Panc1 (cell line): Measurements from ENCODE around the gene TTC28. TPM values are rescaled to one million over a fixed set of nuclear protein-coding genes. Genes with fewer than 3 reads are reported as not detected.

Source experiments
- ATAC-seq: fragments of 200-7000 bp; cut with Tn5 transposase; 2 replicates; pipeline ENCODE4 v1.9.1; 2020; ENCODE audit warnings: mild to moderate bottlenecking, moderate library complexity
- BruUV-seq: library from RNA; stranded (reverse); fragments of 400-500 nt; replicated peaks from 2 replicates; lab custom pipeline; 2021; lab: Mats Ljungman, UMichigan
- CTCF ChIA-PET: fragments of 300-600 bp; sonication (Branson Sonifier 250); formaldehyde crosslinking; loops from one replicate; lab custom pipeline; 2022; ENCODE audit warnings: antibody characterized with exemption; lab: Charles Lee
- POLR2A ChIA-PET: fragments of 300-600 bp; sonication (Branson Sonifier 250); formaldehyde crosslinking; loops from one replicate; lab custom pipeline; 2022; ENCODE audit warnings: antibody characterized with exemption; lab: Charles Lee
- DNase-seq: peaks from one replicate; pipeline ENCODE4 v3.0.0-alpha.2; 2010; ENCODE audit warnings: low read depth, low spot score
- H3K27ac ChIP-seq: 2 replicates; pipeline ENCODE4 v1.5.1; 2011; ENCODE audit warnings: mild to moderate bottlenecking, low read length, inconsistent platforms
- H3K27me3 ChIP-seq: fragments of 200-500 bp; sonication (Bioruptor generic); 2 replicates; pipeline ENCODE4 v1.6.0; 2014; ENCODE audit warnings: low read length, inconsistent platforms; ENCODE audit not compliant: control insufficient read depth, insufficient read depth
- H3K36me3 ChIP-seq: fragments of 200-500 bp; sonication (Bioruptor generic); 2 replicates; pipeline ENCODE4 v1.5.1; 2014; ENCODE audit warnings: inconsistent platforms, mild to moderate bottlenecking, low read length, moderate library complexity; ENCODE audit not compliant: control insufficient read depth, insufficient read depth
- H3K4me1 ChIP-seq: 2 replicates; pipeline ENCODE4 v1.5.1; 2011; ENCODE audit warnings: inconsistent platforms, mild to moderate bottlenecking, low read length, moderate library complexity; ENCODE audit not compliant: control insufficient read depth, insufficient read depth
- H3K4me3 ChIP-seq, 2 experiments: 2 replicates each; pipeline ENCODE4 v1.5.1; 2011 to 2012; ENCODE audit warnings: low read depth in 2 of 2, low read length in 2 of 2, mild to moderate bottlenecking in 2 of 2, inconsistent platforms in 1 of 2, moderate library complexity in 1 of 2
- H3K9me3 ChIP-seq: fragments of 200-500 bp; sonication (Bioruptor generic); 2 replicates; pipeline ENCODE4 v1.5.1; 2014; ENCODE audit warnings: low read depth, mild to moderate bottlenecking, inconsistent platforms, low read length, moderate library complexity; ENCODE audit not compliant: control insufficient read depth, insufficient read depth
- CTCF ChIP-seq: fragments of 450-650 bp; IDR thresholded peaks from 2 replicates; pipeline ENCODE4 v1.5.1; 2017; ENCODE audit warnings: mild to moderate bottlenecking
- POLR2AphosphoS5 ChIP-seq: IDR thresholded peaks from 2 replicates; pipeline ENCODE4 v1.6.1; 2012; ENCODE audit warnings: mild to moderate bottlenecking, low read depth, low read length, moderate library complexity
- REST ChIP-seq, 2 experiments: IDR thresholded peaks; 2 replicates each; pipeline ENCODE4 v1.6.1; 2011 to 2012; ENCODE audit warnings: low read depth in 2 of 2, control low read depth in 1 of 2, low read length in 1 of 2, mild to moderate bottlenecking in 1 of 2, moderate library complexity in 1 of 2; ENCODE audit not compliant: insufficient read depth in 1 of 2
- SIN3A ChIP-seq: IDR thresholded peaks from 2 replicates; pipeline ENCODE4 v1.6.1; 2012; ENCODE audit warnings: low read depth, mild to moderate bottlenecking, low read length, moderate library complexity, borderline replicate concordance; ENCODE audit not compliant: insufficient read depth
- TCF7L2 ChIP-seq: IDR thresholded peaks from 2 replicates; pipeline ENCODE4 v1.6.1; 2011; ENCODE audit warnings: mild to moderate bottlenecking, low read depth, low read length, inconsistent platforms
- in situ Hi-C: cut with HindIII; loops from 2 replicates; pipeline ENCODE4 v1.10.0; 2016; ENCODE audit warnings: low sequenced_read_pairs, low pct_unique_long_range_greater_than_20kb
- intact Hi-C: fragments of 100-400 bp; cut with micrococcal nuclease; formaldehyde crosslinking; loops from one replicate; pipeline ENCODE4 v1.10.0; 2022; ENCODE audit not compliant: unreplicated experiment
- total RNA-seq: library from RNA; stranded (reverse); gene quantifications from one replicate; pipeline ENCODE4 v1.2.1, GENCODE V29; 2021; ENCODE audit not compliant: unreplicated experiment

The TTC28 gene
- total RNA-seq, 1 experiment from 2014 or later = 24.8 TPM

- intact Hi-C loops (no loop called here), in situ Hi-C loops (no loop called here)
- no peak overlapping the region for H3K27ac ChIP-seq
- POLR2A ChIA-PET = no interaction called here
- CTCF ChIA-PET = interaction anchor here (0.7 kb wide), 1 partner anchor 27 kb away, joined by 3 read pairs; no protein-coding TSS in a partner anchor
- ATAC-seq (no peak), DNase-seq (no peak)
- no peaks in the 10 kb centered on the region for H3K27me3 ChIP-seq
- H3K4me1 ChIP-seq = no peaks in the 10 kb centered on the region; the same call in 1 of the 2 replicates
- TF ChIP-seq POLR2AphosphoS5 (no peak), SIN3A (no peak), REST (IDR thresholded peaks at IDR 0.05; ENCODE audit: insufficient read depth in 1 of 2, low read depth in 2 of 2, low read length in 1 of 2) (no peak), CTCF (no peak), TCF7L2 (no peak)
- no peak overlapping the region for H3K4me3 ChIP-seq
- H3K9me3 ChIP-seq = no peaks in the 10 kb centered on the region
- no peaks in the 10 kb centered on the region for H3K36me3 ChIP-seq
- BruUV-seq = no TSS peak
Observed at GRCh38 chr22:28118957-28119631, 560.5 kb downstream of the TTC28 start.

- H3K27ac ChIP-seq = no peak overlapping the region
- ATAC-seq (peak; percentile 74), DNase-seq (no peak)
- H3K4me1 ChIP-seq = no peaks in the 10 kb centered on the region; the same call in 1 of the 2 replicates
- no peak overlapping the region for H3K4me3 ChIP-seq
- TF ChIP-seq CTCF = no peak
- no peak for TF ChIP-seq POLR2AphosphoS5
- TF ChIP-seq TCF7L2 = no peak
- no peak for TF ChIP-seq REST (IDR thresholded peaks at IDR 0.05; ENCODE audit: insufficient read depth in 1 of 2, low read depth in 2 of 2, low read length in 1 of 2)
- TF ChIP-seq SIN3A = no peak
- CTCF ChIA-PET = interaction anchor here (0.5 kb wide), 1 partner anchor 766 kb away, joined by 4 read pairs; no protein-coding TSS in a partner anchor
- POLR2A ChIA-PET = no interaction called here
- in situ Hi-C loops (no loop called here), intact Hi-C loops (no loop called here)
- no peaks in the 10 kb centered on the region for H3K9me3 ChIP-seq
- H3K36me3 ChIP-seq = no peaks in the 10 kb centered on the region
- BruUV-seq = no TSS peak
- no peaks in the 10 kb centered on the region for H3K27me3 ChIP-seq
Observed at GRCh38 chr22:28116219-28116673, 563.4 kb downstream of the TTC28 start.
